GM18907 (cell line): Measurements from ENCODE around the gene GRIN3B.
"Not testable (repeated sequence)": the region's sequence is repeated elsewhere in the genome, so short reads cannot be mapped to it uniquely, and the experiment has no call there.

Experiments used
- ATAC-seq: cut with Tn5 transposase; IDR thresholded peaks from one replicate; pipeline ENCODE4 v1.9.1; 2021; ENCODE audit warnings: mild to moderate bottlenecking, moderate library complexity; ENCODE audit not compliant: unreplicated experiment

GRIN3B gene

GRCh38 chr19:1000095-1000494, at the start of gene GRIN3B:
TSS of gene GRIN3B (plus strand) at chr19:1000419. CDS start at chr19:1000438, 19 bp downstream.
- ATAC-seq = no peak

- no peak for ATAC-seq
Observed at GRCh38 chr19:952049-952679, 48.1 kb upstream of the GRIN3B start.

- ATAC-seq = no peak
Observed at GRCh38 chr19:952680-953444, 47.4 kb upstream of the GRIN3B start.

GRCh38 chr19:953445-954271, 46.6 kb upstream of the GRIN3B start:
- ATAC-seq = no peak

- no peak for ATAC-seq
Observed at GRCh38 chr19:954272-954671, 45.9 kb upstream of the GRIN3B start.

- ATAC-seq = no peak
Observed at GRCh38 chr19:954672-955494, 45.3 kb upstream of the GRIN3B start.

- ATAC-seq = no peak
Observed at GRCh38 chr19:955803-956765, 44.1 kb upstream of the GRIN3B start.

- no peak for ATAC-seq
Observed at GRCh38 chr19:956766-957440, 43.3 kb upstream of the GRIN3B start.

- ATAC-seq = not testable (repeated sequence)
Observed at GRCh38 chr19:957578-957977, 42.6 kb upstream of the GRIN3B start.

- no peak for ATAC-seq
Observed at GRCh38 chr19:958967-959855, 41.0 kb upstream of the GRIN3B start.

- no peak for ATAC-seq
Observed at GRCh38 chr19:960020-960419, 40.2 kb upstream of the GRIN3B start.

GRCh38 chr19:960601-960938, 39.6 kb upstream of the GRIN3B start:
- no peak for ATAC-seq

GRCh38 chr19:961866-962620, 38.2 kb upstream of the GRIN3B start:
- no peak for ATAC-seq

- ATAC-seq = no peak
Observed at GRCh38 chr19:962683-963400, 37.4 kb upstream of the GRIN3B start.

- ATAC-seq = no peak
Observed at GRCh38 chr19:963486-963951, 36.7 kb upstream of the GRIN3B start.

- ATAC-seq = no peak
Observed at GRCh38 chr19:964116-964520, 36.1 kb upstream of the GRIN3B start.
